A673 (cell line): Measurements from ENCODE around the gene MRFAP1L1. TPM values are rescaled to one million over a fixed set of nuclear protein-coding genes. Genes with fewer than 3 reads are reported as not detected.

Source experiments
- BruUV-seq: library from RNA; stranded (reverse); fragments of 400-500 nt; replicated peaks from 2 replicates; lab custom pipeline; 2021; lab: Mats Ljungman, UMichigan
- CTCF ChIA-PET: fragments of 300-600 bp; sonication (Branson Sonifier 250); formaldehyde crosslinking; loops from one replicate; lab custom pipeline; 2022; ENCODE audit warnings: antibody characterized with exemption; lab: Charles Lee
- POLR2A ChIA-PET: fragments of 300-600 bp; sonication (Branson Sonifier 250); formaldehyde crosslinking; loops from one replicate; lab custom pipeline; 2022; ENCODE audit warnings: antibody characterized with exemption; ENCODE audit not compliant: low non-redundant PET; lab: Charles Lee
- DNase-seq: peaks from one replicate; pipeline ENCODE4 v3.0.0-alpha.2; 2015; ENCODE audit warnings: low spot score
- H3K27ac ChIP-seq: fragments of 200-600 bp; sonication (generic); 2 replicates; pipeline ENCODE4 v1.5.1; 2016; ENCODE audit warnings: mixed run types, low read depth, mild to moderate bottlenecking, mixed read lengths, antibody characterized with exemption, low read length; ENCODE audit not compliant: poor library complexity, severe bottlenecking
- H3K27me3 ChIP-seq: fragments of 200-600 bp; sonication (generic); replicated peaks from 2 replicates; pipeline ENCODE4 v1.6.1; 2017; ENCODE audit warnings: mixed run types, low read depth, mild to moderate bottlenecking, mixed read lengths, antibody characterized with exemption, low read length; ENCODE audit not compliant: insufficient read depth, poor library complexity
- H3K36me3 ChIP-seq: fragments of 200-600 bp; sonication (generic); 2 replicates; pipeline ENCODE4 v1.6.1; 2016; ENCODE audit warnings: mixed run types, mild to moderate bottlenecking, mixed read lengths, antibody characterized with exemption, low read length; ENCODE audit not compliant: insufficient read depth, poor library complexity, severe bottlenecking
- H3K4me1 ChIP-seq: fragments of 200-600 bp; sonication (generic); 2 replicates; pipeline ENCODE4 v1.6.1; 2017; ENCODE audit warnings: mixed run types, mild to moderate bottlenecking, mixed read lengths, antibody characterized with exemption, low read length; ENCODE audit not compliant: insufficient read depth, poor library complexity, severe bottlenecking
- H3K4me3 ChIP-seq: fragments of 200-600 bp; sonication (generic); 2 replicates; pipeline ENCODE4 v1.5.1; 2016; ENCODE audit warnings: low read depth, mixed run types, mild to moderate bottlenecking, mixed read lengths, low read length; ENCODE audit not compliant: poor library complexity, severe bottlenecking
- H3K9me3 ChIP-seq: fragments of 200-600 bp; sonication (generic); 2 replicates; pipeline ENCODE4 v1.6.1; 2016; ENCODE audit warnings: mixed run types, low read depth, mild to moderate bottlenecking, mixed read lengths, antibody characterized with exemption, low read length; ENCODE audit not compliant: poor library complexity, severe bottlenecking
- EZH2 ChIP-seq: fragments of 200-600 bp; sonication (generic); IDR thresholded peaks from 2 replicates; pipeline ENCODE4 v1.6.1; 2017; ENCODE audit warnings: borderline replicate concordance, low read depth, mild to moderate bottlenecking, mixed read lengths, antibody characterized with exemption, low read length; ENCODE audit not compliant: poor library complexity, severe bottlenecking
- intact Hi-C: fragments of 100-400 bp; cut with micrococcal nuclease; formaldehyde crosslinking; loops from one replicate; pipeline ENCODE4 v1.10.0; 2022; ENCODE audit not compliant: unreplicated experiment
- total RNA-seq: library from RNA; stranded (reverse); gene quantifications from 2 replicates; pipeline ENCODE4 v1.2.3, GENCODE V29; 2021
- TF ChIP-seq, protein P1 (sequence below): fragments of 300-800, 200-600 bp; sonication (generic); conservative IDR thresholded peaks from 2 replicates; pipeline ENCODE4 v1.5.1; 2017; ENCODE audit warnings: low read depth, mild to moderate bottlenecking, antibody characterized with exemption, low read length, moderate library complexity, mixed read lengths

MRFAP1L1 gene
- total RNA-seq, 1 experiment from 2014 or later, result 61.0 TPM

DNA sequence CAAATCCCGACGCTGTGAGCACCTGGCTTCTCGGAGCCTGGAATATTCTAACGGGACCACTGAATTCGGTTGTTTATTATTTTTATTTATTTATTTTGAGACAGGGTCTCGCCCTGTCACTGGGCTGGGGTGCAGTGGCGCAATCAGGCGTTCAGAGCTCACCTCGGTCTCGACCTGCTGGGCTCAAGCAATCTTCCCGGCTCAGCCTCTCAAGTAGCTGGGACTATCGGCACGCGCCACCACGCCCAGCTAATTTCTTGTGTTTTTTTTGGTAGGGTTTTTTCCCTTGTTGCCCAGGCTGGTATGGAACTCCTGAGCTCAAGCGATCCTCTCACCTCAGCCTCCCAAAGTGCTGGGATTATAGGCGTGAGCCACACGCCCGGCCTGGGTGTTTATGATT is 37.5 kb downstream of the MRFAP1L1 start:
- Histone ChIP-seq H3K27ac (no peak overlapping the region), H3K4me1 (peaks cover 18% of the 10 kb centered on the region), H3K9me3 (no peaks in the 10 kb centered on the region), H3K27me3 (no peaks in the 10 kb centered on the region), H3K4me3 (no peak overlapping the region), H3K36me3 (peaks cover 16% of the 10 kb centered on the region)
- no TSS peak for BruUV-seq
- intact Hi-C loops, result no loop called here
- TF ChIP-seq, protein P1, sequence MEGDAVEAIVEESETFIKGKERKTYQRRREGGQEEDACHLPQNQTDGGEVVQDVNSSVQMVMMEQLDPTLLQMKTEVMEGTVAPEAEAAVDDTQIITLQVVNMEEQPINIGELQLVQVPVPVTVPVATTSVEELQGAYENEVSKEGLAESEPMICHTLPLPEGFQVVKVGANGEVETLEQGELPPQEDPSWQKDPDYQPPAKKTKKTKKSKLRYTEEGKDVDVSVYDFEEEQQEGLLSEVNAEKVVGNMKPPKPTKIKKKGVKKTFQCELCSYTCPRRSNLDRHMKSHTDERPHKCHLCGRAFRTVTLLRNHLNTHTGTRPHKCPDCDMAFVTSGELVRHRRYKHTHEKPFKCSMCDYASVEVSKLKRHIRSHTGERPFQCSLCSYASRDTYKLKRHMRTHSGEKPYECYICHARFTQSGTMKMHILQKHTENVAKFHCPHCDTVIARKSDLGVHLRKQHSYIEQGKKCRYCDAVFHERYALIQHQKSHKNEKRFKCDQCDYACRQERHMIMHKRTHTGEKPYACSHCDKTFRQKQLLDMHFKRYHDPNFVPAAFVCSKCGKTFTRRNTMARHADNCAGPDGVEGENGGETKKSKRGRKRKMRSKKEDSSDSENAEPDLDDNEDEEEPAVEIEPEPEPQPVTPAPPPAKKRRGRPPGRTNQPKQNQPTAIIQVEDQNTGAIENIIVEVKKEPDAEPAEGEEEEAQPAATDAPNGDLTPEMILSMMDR, result no peak
- ChIA-PET CTCF (no interaction called here), POLR2A (interaction anchor here (0.6 kb wide), 1 partner anchor 421 kb away, joined by 3 read pairs; no protein-coding TSS in a partner anchor)
- no peak for DNase-seq

DNA sequence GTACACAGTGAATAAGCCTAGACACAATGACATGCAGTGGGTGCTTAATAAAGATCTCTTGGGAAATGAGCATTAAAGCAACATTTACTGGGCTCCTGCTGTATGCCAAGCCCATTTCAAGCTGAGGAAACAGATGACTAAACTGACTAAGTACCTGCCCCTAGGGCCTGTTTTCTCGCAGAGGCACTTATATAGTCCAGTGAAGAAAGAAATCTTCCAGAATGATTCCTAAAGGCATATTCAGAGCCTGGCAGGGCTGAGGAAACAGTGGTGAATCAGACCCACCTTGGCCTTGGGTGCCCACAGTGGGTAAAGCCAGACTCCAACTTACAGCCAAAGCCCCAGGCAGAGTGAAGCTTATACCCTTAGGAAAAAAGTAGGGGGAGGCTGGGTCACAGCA is 38.0 kb downstream of the MRFAP1L1 start:
- TF ChIP-seq EZH2, result no peak
- TF ChIP-seq, protein P1, result no peak
- DNase-seq, result no peak
- Histone ChIP-seq H3K4me3 (no peak overlapping the region), H3K27ac (no peak overlapping the region), H3K27me3 (no peaks in the 10 kb centered on the region), H3K36me3 (peaks cover 16% of the 10 kb centered on the region), H3K4me1 (peaks cover 18% of the 10 kb centered on the region), H3K9me3 (no peaks in the 10 kb centered on the region)
- intact Hi-C loops, result no loop called here
- BruUV-seq, result no TSS peak
- POLR2A ChIA-PET, result interaction anchor here (0.6 kb wide), 1 partner anchor 421 kb away, joined by 3 read pairs; no protein-coding TSS in a partner anchor
- CTCF ChIA-PET, result no interaction called here

DNA sequence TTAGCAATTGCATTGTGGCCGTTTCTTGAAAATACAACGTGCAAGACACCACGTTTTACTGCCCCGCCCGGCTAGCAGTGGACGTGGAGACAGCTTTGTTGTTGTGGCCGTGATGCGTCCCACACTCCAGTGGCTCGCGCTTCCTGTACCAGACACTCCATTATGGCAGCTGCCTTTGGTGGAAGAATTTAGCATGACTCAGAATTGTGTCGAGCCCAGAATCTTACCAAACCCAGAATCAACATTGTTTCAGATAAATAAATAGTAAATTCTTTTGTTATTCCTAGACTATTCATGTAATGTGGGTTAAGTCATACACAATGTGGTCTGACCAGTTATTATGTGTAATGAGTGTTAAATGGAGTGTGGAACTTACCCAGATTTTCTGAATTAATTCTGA is 41.3 kb downstream of the MRFAP1L1 start:
- Histone ChIP-seq H3K36me3 (no peaks in the 10 kb centered on the region), H3K4me3 (no peak overlapping the region), H3K4me1 (no peaks in the 10 kb centered on the region), H3K9me3 (no peaks in the 10 kb centered on the region), H3K27ac (no peak overlapping the region), H3K27me3 (peaks cover 12% of the 10 kb centered on the region)
- intact Hi-C loops, result no loop called here
- TF ChIP-seq EZH2, result no peak
- TF ChIP-seq, protein P1, result no peak
- no peak for DNase-seq
- BruUV-seq, result no TSS peak
- ChIA-PET CTCF (interaction anchor here (0.7 kb wide), 1 partner anchor 471 kb away, joined by 6 read pairs; no protein-coding TSS in a partner anchor), POLR2A (no interaction called here)
